Measurements from ENCODE around the gene HUWE1. TPM values are rescaled to one million over a fixed set of nuclear protein-coding genes. Genes with fewer than 3 reads are reported as not detected.
"Not testable (repeated sequence)": the region's sequence is repeated elsewhere in the genome, so short reads cannot be mapped to it uniquely, and the experiment has no call there.

HUWE1 gene
- total RNA-seq, 2 donors from 2014 or later: 107 to 206 TPM

DNA sequence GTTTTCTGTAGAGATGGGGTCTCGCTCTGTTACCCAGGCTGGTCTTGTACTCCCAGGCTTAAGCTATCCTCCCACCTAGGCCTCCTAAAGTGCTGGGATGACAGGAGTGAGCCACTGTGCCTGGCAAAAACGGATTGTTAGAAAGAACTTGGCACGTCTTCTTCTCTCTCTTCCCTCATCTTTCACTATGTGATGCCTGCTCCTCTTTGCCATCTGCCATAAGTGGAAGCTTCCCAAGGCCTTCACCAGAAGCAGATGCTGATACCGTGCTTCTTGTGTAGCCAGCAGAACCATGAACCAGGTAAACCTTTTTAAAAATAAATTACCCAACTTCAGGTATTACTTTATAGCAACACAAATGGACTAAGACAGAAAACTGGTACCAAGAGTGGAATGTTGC is 36.9 kb upstream of the HUWE1 start:
- no peak overlapping the region for H3K4me3 ChIP-seq
- no peaks in the 10 kb centered on the region for H3K4me1 ChIP-seq (replicated peaks)
- no peak for TF ChIP-seq POLR2A (IDR thresholded peaks at IDR 0.05)
- TF ChIP-seq, protein P1, sequence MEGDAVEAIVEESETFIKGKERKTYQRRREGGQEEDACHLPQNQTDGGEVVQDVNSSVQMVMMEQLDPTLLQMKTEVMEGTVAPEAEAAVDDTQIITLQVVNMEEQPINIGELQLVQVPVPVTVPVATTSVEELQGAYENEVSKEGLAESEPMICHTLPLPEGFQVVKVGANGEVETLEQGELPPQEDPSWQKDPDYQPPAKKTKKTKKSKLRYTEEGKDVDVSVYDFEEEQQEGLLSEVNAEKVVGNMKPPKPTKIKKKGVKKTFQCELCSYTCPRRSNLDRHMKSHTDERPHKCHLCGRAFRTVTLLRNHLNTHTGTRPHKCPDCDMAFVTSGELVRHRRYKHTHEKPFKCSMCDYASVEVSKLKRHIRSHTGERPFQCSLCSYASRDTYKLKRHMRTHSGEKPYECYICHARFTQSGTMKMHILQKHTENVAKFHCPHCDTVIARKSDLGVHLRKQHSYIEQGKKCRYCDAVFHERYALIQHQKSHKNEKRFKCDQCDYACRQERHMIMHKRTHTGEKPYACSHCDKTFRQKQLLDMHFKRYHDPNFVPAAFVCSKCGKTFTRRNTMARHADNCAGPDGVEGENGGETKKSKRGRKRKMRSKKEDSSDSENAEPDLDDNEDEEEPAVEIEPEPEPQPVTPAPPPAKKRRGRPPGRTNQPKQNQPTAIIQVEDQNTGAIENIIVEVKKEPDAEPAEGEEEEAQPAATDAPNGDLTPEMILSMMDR (IDR thresholded peaks at IDR 0.05): no peak
- no peak for TF ChIP-seq POLR2AphosphoS5 (IDR thresholded peaks at IDR 0.05)
- WGBS: 89% methylated on average over 4 of the region's 4 CpGs
- intact Hi-C loops (cut with DNase I): no loop called here
- H3K9me3 ChIP-seq: no peaks in the 10 kb centered on the region
- no peak for DNase-seq (ENCODE audit: low spot score)
- no peaks in the 10 kb centered on the region for H3K36me3 ChIP-seq
- no peak overlapping the region for H3K27ac ChIP-seq
- H3K27me3 ChIP-seq (replicated peaks; ENCODE audit: insufficient read depth): no peaks in the 10 kb centered on the region

DNA sequence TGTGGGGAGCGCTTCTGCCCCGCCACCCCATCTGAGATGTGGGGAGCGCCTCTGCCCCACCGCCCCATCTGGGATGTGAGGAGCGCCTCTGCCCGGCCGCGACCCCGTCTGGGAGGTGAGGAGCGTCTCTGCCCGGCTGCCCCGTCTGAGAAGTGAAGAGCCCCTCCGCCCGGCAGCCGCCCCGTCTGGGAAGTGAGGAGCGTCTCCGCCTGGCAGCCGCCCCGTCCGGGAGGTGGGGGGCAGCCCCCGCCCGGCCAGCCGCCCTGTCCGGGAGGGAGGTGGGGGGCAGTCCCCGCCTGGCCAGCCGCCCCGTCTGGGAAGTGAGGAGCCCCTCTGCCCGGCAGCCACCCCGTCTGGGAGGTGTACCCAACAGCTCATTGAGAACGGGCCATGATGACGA is 35.1 kb upstream of the HUWE1 start:
- H3K27me3 ChIP-seq (replicated peaks; ENCODE audit: insufficient read depth); H3K4me1 ChIP-seq (replicated peaks); H3K9me3 ChIP-seq; H3K4me3 ChIP-seq; intact Hi-C loops (cut with DNase I); H3K36me3 ChIP-seq; DNase-seq (ENCODE audit: low spot score); H3K27ac ChIP-seq: not testable (repeated sequence)
- WGBS: 95% methylated on average over 15 of the region's 32 CpGs

DNA sequence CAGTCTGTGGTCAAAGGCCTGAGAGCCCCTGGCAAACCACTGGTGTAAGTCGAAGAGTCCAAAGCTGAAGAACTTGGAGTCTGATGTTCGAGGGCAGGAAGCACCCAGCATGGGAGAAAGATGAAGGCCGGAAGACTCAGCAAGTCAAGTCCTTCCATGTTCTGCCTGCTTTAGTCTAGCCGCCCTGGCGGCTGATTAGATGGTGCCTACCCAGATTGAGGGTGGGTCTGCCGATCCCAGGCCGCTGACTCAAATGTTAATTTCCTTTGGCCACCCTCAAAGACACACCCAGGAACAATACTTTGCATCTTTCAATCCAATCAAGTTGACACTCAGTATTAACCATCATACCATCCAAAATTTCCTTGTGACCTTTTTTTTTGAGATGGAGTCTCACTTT is 33.1 kb upstream of the HUWE1 start:
- intact Hi-C loops (cut with DNase I); DNase-seq (ENCODE audit: low spot score); H3K9me3 ChIP-seq; H3K27ac ChIP-seq; H3K27me3 ChIP-seq (replicated peaks; ENCODE audit: insufficient read depth); H3K36me3 ChIP-seq; H3K4me3 ChIP-seq; H3K4me1 ChIP-seq (replicated peaks): not testable (repeated sequence)
- WGBS: 96% methylated on average over 7 of the region's 7 CpGs

DNA sequence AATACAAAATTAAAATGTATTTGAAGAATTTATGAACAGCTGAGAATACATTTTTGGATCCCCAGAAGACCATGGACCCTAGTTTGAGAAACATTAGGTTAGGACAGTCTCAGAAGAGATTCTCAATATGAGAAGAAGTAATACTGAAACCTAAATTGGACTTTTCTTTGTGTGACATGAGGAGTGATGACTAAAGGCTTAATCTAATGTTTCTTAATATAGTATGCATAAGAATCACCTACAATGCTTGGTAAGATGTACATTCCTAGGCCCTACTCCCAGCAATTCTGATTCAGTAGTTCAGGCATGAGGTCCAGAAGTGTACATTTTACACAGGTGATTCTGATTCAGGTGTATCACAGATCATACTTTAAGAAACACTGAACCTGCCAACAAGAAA is 31.6 kb upstream of the HUWE1 start:
- H3K9me3 ChIP-seq: no peaks in the 10 kb centered on the region
- H3K27ac ChIP-seq: no peak overlapping the region
- intact Hi-C loops (cut with DNase I): no loop called here
- no peaks in the 10 kb centered on the region for H3K27me3 ChIP-seq (replicated peaks; ENCODE audit: insufficient read depth)
- no peaks in the 10 kb centered on the region for H3K36me3 ChIP-seq
- no peak for DNase-seq (ENCODE audit: low spot score)
- TF ChIP-seq, protein P1 (IDR thresholded peaks at IDR 0.05): no peak
- TF ChIP-seq POLR2A (IDR thresholded peaks at IDR 0.05): no peak
- no peak for TF ChIP-seq POLR2AphosphoS5 (IDR thresholded peaks at IDR 0.05)
- H3K4me3 ChIP-seq: no peak overlapping the region
- H3K4me1 ChIP-seq (replicated peaks): no peaks in the 10 kb centered on the region

DNA sequence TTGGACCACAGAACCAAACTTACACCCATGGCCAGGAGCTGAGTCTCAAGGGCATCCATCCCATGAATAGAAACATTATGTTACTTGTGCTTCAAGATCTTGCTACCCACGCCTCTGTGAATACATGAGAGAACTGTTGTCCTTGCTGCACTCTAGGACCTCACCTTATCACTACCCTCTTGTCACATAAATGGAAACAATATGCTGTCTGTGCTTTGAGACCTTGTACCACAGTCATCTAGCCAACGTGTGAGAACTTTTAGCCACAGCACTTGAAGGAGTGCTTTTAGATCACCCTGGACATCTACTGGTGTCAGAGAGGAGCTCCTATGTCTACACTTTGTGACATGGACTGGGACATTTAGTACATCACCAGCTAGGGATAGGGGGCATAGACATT is 30.7 kb upstream of the HUWE1 start:
- no peaks in the 10 kb centered on the region for H3K36me3 ChIP-seq
- intact Hi-C loops (cut with DNase I): no loop called here
- TF ChIP-seq, protein P1 (IDR thresholded peaks at IDR 0.05): no peak
- TF ChIP-seq POLR2A (IDR thresholded peaks at IDR 0.05): no peak
- TF ChIP-seq POLR2AphosphoS5 (IDR thresholded peaks at IDR 0.05): no peak
- no peak overlapping the region for H3K4me3 ChIP-seq
- H3K9me3 ChIP-seq: no peaks in the 10 kb centered on the region
- no peaks in the 10 kb centered on the region for H3K27me3 ChIP-seq (replicated peaks; ENCODE audit: insufficient read depth)
- DNase-seq (ENCODE audit: low spot score): no peak
- 94% methylated on average over 2 of the region's 2 CpGs for WGBS
- H3K27ac ChIP-seq: no peak overlapping the region
- H3K4me1 ChIP-seq (replicated peaks): no peaks in the 10 kb centered on the region

DNA sequence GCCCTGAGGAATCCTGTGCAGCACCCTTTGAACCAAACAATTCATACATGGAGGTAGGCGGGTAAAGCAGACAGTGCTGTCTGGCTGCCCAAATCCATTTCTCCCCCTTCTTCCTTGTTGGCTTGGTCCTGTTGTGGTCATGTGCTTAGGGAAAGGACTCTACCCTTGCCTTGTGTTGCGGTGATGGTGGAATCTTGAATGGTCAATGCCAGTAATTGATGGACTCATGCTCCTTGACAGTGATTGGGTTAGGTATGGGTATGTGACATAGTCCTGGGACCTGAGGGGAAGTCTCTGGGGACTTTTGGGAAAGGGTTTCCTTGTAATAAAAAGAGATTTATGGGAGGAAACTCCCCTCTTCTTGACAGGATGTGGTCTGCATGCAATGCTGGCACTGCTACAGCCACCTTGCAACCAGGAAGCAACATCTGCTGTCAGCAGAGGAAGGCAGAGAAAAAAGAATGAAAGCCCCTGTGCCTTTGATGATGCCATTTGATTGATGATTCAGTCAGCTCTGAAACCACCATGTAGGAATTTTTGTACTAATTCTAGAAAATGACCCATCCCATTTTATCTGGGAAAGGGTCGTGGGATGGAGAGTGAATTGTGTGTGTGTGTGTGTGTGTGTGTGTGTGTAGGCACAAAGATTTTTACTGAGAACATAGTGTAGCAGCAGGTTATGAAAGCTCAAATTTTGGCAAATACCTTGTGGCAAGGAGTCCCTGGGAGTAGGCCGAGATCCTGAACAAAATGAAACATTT is 30.0 kb upstream of the HUWE1 start:
- no peak overlapping the region for H3K27ac ChIP-seq
- no peaks in the 10 kb centered on the region for H3K27me3 ChIP-seq (replicated peaks; ENCODE audit: insufficient read depth)

More for the DNA sequence above, 30.0 kb upstream of the HUWE1 start:
- Histone ChIP-seq H3K9me3 (no peaks in the 10 kb centered on the region), H3K4me1 (replicated peaks) (no peaks in the 10 kb centered on the region), H3K4me3 (no peak overlapping the region), H3K36me3 (no peaks in the 10 kb centered on the region)
- WGBS: 62% methylated on average over 4 of the region's 4 CpGs
- TF ChIP-seq POLR2AphosphoS5 (IDR thresholded peaks at IDR 0.05): no peak
- no peak for TF ChIP-seq POLR2A (IDR thresholded peaks at IDR 0.05)
- TF ChIP-seq, protein P1 (IDR thresholded peaks at IDR 0.05): no peak
- DNase-seq (ENCODE audit: low spot score): no peak
- intact Hi-C loops (cut with DNase I): no loop called here
